ENCODE data around the gene ASB18. TPM values are rescaled to one million over a fixed set of nuclear protein-coding genes. Genes with fewer than 3 reads are reported as not detected.

ASB18 gene
- polyA plus RNA-seq, 3 donors: not detected

DNA sequence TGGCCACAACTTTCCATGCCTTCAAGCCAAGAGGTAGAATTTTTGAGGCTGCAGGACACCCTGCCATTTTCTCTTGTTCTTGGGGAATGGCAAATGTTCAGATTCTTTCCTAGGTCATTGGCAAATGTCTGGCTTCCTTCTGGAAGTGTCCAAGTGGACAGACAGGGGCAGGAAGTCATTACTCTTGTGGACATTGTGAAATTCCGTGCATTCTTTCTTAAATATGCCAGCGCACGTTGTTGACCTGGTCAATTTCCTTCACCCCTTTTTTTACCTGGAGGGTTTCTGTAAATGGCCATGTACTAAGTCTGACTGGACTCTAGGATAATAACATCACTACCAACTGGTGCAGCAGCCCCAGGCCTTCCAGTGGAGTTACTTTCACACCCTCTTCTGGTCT, 13.9 kb downstream of the ASB18 start:
- H3K27ac ChIP-seq (ENCODE audit: low read depth, low read length): no peak overlapping the region
- 26 to 40% (median 38%) methylated on average over 3 of the region's 3 CpGs for WGBS, 3 donors

- H3K27ac ChIP-seq (ENCODE audit: low read depth, low read length): no peak overlapping the region
- WGBS, 3 donors: 51 to 90% (median 89%) methylated on average over 2 of the region's 2 CpGs
Observed at GRCh38 chr2:236249066-236249465, 15.1 kb downstream of the ASB18 start.

GRCh38 chr2:236246711-236247246, 17.4 kb downstream of the ASB18 start:
- 49 to 72% (median 60%) methylated on average over 3 of the region's 3 CpGs for WGBS, 3 donors
- no peak overlapping the region for H3K27ac ChIP-seq (ENCODE audit: low read depth, low read length)

GRCh38 chr2:236244256-236244655, 19.9 kb downstream of the ASB18 start:
- no peak overlapping the region for H3K27ac ChIP-seq (ENCODE audit: low read depth, low read length)
- WGBS, 3 donors: 76 to 85% (median 82%) methylated on average over 5 of the region's 5 CpGs

GRCh38 chr2:236242057-236242495, 22.1 kb downstream of the ASB18 start:
- 84 to 92% (median 92%) methylated on average over 8 of the region's 8 CpGs for WGBS, 3 donors
- H3K27ac ChIP-seq (ENCODE audit: low read depth, low read length): no peak overlapping the region

- 69 to 84% (median 82%) methylated on average over 13 of the region's 13 CpGs for WGBS, 3 donors
- no peak overlapping the region for H3K27ac ChIP-seq (ENCODE audit: low read depth, low read length)
Observed at GRCh38 chr2:236241181-236242056, 22.8 kb downstream of the ASB18 start.

DNA sequence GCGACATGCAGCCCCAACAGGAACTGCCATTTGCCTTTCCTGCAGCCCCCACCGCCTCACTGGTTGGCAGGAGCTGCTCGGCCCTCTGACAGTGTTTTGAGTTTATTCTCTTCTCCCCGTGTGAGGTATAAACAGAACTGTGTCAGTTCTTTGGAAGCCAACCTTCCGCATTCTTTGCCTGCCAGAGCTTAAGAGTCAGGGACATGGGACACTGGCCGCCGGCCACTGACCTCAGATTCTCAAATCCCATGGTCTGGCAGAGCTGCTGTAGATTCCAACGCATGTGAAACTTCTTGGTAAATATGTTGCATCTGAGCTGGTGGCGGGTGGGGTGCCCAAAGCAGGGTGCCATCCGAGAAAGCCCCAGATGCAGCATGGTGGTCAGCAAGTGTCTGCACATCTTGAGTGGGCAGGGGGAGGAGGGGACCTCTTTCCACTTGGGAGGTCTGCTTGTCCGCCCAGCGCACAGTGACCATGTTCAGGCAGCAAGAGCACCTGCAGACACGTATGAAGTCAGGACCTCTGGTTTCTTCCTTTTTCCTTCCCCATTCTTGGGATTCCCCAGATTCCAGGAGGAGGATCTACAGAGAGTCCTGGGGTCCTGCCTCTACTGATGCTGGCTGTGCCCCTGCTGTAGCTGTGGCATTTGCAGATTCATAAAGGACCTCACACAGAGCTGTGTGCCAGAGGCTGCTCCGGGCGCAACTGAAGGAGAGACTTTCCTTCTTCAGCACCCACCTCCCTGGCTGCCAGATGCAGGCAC, 23.8 kb downstream of the ASB18 start:
- WGBS, 3 donors: 53 to 67% (median 62%) methylated on average over 15 of the region's 15 CpGs
- H3K27ac ChIP-seq (ENCODE audit: low read depth, low read length): no peak overlapping the region

- WGBS, 3 donors: 54 to 61% (median 61%) methylated on average over 17 of the region's 17 CpGs
Observed at GRCh38 chr2:236239276-236240065, 24.7 kb downstream of the ASB18 start.

GRCh38 chr2:236238751-236239150, 25.5 kb downstream of the ASB18 start:
- no peak overlapping the region for H3K27ac ChIP-seq (ENCODE audit: low read depth, low read length)
- WGBS, 3 donors: 45 to 79% (median 63%) methylated on average over 6 of the region's 6 CpGs

More at GRCh38 chr2:236239276-236240065, 24.7 kb downstream of the ASB18 start:
- no peak overlapping the region for H3K27ac ChIP-seq (ENCODE audit: low read depth, low read length)

GRCh38 chr2:236237468-236238190, 26.6 kb downstream of the ASB18 start:
- 12 to 14% (median 12%) methylated on average over 41 to 64 of the region's 64 CpGs for WGBS, 3 donors
- H3K27ac ChIP-seq (ENCODE audit: low read depth, low read length): no peak overlapping the region

- no peak overlapping the region for H3K27ac ChIP-seq (ENCODE audit: low read depth, low read length)
- WGBS, 3 donors: 1 to 4% (median 2%) methylated on average over 55 to 70 of the region's 73 CpGs
Observed at GRCh38 chr2:236236559-236237452, 27.4 kb downstream of the ASB18 start.

GRCh38 chr2:236229186-236229585, 35.0 kb downstream of the ASB18 start:
- H3K27ac ChIP-seq (ENCODE audit: low read depth, low read length): no peak overlapping the region

- no peak overlapping the region for H3K27ac ChIP-seq (ENCODE audit: low read depth, low read length)
- WGBS, 3 donors: 59 to 70% (median 60%) methylated on average over 2 of the region's 2 CpGs
Observed at GRCh38 chr2:236223675-236224074, 40.5 kb downstream of the ASB18 start.

- no peak overlapping the region for H3K27ac ChIP-seq (ENCODE audit: low read depth, low read length)
- 72 to 84% (median 80%) methylated on average over 8 of the region's 8 CpGs for WGBS, 3 donors
Observed at GRCh38 chr2:236221798-236222197, 42.4 kb downstream of the ASB18 start.

GRCh38 chr2:236219411-236219810, 44.8 kb downstream of the ASB18 start:
- 72 to 83% (median 81%) methylated on average over 3 of the region's 3 CpGs for WGBS, 3 donors
- no peak overlapping the region for H3K27ac ChIP-seq (ENCODE audit: low read depth, low read length)

- H3K27ac ChIP-seq (ENCODE audit: low read depth, low read length): no peak overlapping the region
- 35 to 45% (median 37%) methylated on average over 4 of the region's 4 CpGs for WGBS, 3 donors
Observed at GRCh38 chr2:236217926-236218325, 46.3 kb downstream of the ASB18 start.

- no peak overlapping the region for H3K27ac ChIP-seq (ENCODE audit: low read depth, low read length)
- WGBS, 3 donors: 82 to 89% (median 83%) methylated on average over 7 of the region's 7 CpGs
Observed at GRCh38 chr2:236216711-236217110, 47.5 kb downstream of the ASB18 start.

Data from adipose tissue (tissue), 3 donors.